Urothelium cell line (cell line): ENCODE measurements around the gene UBE3B.

Experiments
- DNase-seq: peaks from one replicate; pipeline ENCODE4 v3.0.0; 2011; ENCODE audit warnings: low spot score, mixed read lengths
- FAIRE-seq: peaks from 2 replicates; lab custom pipeline; 2011; peaks lifted over from hg19 to GRCh38; lab: Jason Lieb, UNC

Gene UBE3B

GRCh38 chr12:109449845-109450532 is 27.4 kb upstream of the UBE3B start:
- FAIRE-seq = no peak
- no peak for DNase-seq

DNA sequence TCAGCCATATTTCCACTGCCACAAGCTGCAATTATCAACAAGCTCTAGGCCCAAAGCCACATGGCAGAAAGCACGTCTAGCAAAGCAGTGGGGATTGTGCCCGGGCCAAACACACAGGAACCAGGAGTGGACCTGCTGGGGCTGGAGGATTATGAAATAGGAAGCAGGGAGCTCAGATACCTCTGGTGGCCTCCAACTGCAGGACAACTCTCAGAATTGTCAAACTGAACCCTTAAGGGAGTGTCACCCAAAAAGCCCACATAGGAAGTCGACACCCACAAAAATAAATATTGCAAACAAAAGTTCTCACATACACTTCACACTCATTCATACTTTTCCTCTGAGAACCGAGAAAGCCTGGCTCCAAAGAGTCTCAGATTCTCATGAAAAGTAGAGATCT is 26.5 kb upstream of the UBE3B start:
- FAIRE-seq = no peak
- DNase-seq = no peak

- no peak for FAIRE-seq
Observed at GRCh38 chr12:109451400-109451799, 26.0 kb upstream of the UBE3B start.

DNA sequence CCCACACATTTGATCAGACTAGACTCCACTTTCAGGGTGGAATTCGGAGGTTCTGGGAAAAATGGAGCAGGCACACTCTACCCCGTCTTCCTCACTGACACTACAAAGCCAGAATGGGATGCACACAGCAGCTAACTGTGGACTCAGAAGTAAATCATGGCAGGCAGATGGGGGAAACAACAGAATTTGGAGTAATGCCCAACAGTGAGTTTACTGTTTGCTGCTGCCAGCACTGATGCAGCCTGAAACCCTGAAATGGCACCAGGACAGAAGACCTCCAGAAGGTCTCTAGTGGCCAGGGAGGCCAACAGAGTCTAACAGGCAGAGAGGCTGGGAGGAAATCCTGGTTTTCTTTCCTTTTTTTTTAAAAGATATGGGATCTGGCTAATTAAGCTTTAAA is 24.9 kb upstream of the UBE3B start:
- DNase-seq = no peak
- FAIRE-seq = no peak

More at GRCh38 chr12:109451400-109451799, 26.0 kb upstream of the UBE3B start:
- no peak for DNase-seq

- no peak for FAIRE-seq
- no peak for DNase-seq
Observed at GRCh38 chr12:109455706-109456105, 21.7 kb upstream of the UBE3B start.

DNA sequence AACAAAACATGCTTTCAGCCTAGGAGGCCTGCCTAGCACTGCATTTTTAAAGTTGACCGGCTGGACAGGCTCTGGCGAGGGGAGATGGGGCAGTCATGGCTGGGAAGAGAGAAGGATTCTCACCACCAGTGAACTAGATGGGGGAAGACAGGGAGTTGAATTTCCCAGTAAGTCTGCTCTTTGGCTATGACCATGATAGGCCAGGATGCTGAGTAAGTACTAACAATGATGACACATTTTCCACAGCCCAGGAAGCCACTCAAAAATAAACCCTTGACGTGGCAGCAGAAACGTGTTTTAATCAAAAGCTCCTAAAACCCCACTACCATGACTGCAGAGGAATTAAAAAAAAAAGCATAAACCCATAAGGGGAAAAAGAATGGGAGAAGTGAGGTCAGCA is 19.3 kb upstream of the UBE3B start:
- no peak for FAIRE-seq

DNA sequence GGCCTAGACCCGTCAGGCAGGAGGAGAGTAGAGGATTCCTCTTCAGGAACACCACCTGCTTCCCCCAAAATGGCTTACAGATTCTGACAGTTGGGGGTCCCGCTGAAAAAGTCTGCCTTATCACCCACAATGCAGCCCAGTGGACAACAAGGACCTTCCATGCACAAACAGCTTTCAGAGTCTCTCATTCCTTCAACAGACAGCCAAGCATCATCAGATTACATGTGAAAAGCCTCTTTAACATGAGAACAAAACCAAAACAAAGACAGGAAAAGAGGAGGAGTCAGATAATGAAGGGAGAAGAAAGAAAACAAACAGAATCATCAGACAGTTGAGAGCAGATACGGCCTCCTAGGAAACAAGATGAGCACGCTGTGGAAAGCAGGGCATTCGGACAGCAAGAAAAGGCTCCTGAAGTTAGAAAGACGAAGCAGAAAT is 18.6 kb upstream of the UBE3B start:
- DNase-seq (no peak), FAIRE-seq (no peak)

More for the DNA sequence above, 19.3 kb upstream of the UBE3B start:
- no peak for DNase-seq

- DNase-seq = no peak
- no peak for FAIRE-seq
Observed at GRCh38 chr12:109459247-109459646, 18.2 kb upstream of the UBE3B start.

DNA sequence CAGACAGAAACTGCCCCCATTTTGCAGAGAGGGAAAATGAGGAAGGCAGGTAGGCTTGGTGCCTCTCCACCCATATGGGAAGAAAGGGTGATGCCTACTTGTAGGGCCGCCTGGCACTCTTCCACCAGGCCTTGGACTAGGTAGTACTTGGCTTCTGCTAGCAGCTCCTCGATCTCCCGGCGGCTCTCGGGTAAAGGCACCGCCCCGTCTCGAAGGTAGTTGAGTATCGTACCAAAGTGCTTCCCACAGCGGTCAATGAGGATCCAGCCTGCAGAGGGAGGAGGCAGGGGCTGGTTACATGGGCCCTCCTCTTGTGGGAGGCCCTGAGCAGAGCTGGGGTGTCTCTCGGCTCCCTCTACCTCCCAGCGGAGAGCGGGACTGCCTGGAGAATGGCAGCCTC is 16.9 kb upstream of the UBE3B start:
- DNase-seq = no peak
- FAIRE-seq = no peak

DNA sequence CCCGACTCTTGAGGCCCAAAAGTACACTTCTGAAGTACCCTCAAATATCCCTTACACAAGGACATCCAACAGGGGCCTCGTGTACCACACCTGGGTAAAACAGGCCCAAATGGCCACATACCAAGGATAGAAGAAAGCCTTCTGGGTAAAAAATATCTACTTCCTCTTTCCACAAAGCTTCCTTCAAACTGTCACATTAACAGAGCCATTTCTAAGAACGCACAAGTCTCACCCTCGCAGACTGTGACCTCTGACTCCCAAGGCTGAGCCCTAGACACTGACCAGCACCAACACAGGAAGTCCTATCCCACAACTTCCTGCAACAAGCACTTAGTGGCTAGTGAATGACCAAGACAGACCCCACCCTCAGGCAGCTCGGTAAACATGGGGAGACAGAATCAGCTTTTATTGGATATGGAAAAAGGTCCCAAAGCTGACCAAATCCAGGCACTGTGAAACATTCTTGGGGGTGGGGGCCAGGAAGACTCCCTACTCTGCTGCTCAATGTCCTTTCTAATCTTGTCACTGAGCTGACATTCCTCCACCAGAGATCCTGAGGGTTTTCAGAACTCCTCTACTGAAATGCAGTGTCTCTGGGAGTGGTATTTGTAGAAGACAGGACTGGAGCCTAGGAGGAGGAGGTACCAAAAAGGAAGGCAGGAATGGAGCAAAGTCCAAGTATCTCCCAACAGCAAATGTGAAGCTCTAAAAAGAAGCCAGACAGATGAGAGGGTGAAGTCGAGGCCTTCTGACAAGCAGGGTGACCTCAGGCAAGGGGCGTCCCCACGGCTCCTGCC is 16.2 kb upstream of the UBE3B start:
- FAIRE-seq (no peak), DNase-seq (no peak)

DNA sequence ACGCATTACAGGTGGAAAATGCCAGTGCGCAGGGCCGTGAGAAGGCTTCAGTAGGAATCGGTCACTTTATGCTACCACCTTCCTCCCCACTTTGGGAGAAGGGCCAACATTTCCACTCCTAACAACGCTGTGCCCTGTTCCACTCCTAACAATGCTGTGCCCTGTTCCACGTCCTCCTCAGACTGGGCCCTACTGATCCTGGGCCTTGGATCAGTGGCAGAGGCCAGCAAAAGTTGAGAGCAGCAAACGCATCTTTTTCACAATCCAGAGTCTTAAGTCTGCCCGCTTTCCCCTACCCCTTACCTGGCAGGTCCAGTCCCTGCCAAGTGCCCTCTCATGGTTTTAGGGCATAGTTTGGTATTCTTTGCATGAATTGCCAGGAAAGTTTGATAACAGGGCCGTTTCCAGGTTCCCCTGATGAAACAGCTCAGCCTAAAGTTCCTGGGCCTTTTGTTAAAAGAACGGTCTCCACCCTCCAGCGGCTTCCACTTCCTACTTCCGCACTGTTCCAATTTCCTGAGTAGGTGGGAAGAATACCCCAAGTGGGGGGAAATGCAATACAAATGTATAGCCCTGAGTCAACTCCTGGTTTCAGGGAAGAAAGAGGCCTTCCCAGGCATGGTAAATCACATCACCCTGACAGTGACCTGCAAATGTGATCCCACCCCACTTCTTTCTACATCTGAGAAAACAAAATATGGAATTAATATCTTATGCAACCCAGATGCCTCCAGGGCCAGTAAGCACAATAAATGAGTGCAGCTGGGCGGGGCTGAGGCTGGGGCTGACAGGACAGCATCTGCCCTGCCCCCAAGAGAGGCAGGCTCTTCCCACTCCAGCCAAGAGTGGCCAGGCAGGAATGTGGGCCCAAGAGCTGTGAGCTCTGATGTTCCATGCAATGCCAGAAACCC is 15.3 kb upstream of the UBE3B start:
- no peak for FAIRE-seq
- peak; percentile 40 for DNase-seq

GRCh38 chr12:109462868-109463692 is 14.4 kb upstream of the UBE3B start:
- FAIRE-seq (no peak), DNase-seq (peak; percentile 69)

DNA sequence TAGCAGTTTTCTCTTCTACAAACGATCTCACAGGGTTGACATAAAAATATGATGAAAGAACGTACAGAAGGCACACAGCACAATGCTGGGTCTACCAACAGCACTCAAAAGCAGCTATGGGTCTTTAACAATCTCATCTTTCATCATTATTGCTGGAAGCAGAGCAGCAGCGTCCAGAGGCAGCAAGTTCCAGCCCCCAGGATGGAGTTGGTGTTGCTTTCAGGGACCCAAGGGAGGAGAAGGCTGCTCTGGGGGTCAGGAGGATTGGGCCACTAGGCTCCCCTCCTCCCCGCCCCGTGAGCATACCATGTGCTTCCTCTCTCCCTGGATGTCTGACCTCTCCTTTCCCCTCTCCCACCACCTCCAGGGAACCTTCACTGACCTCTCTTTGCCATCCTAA is 13.7 kb upstream of the UBE3B start:
- no peak for FAIRE-seq

GRCh38 chr12:109464642-109465351 is 12.6 kb upstream of the UBE3B start:
- FAIRE-seq (no peak), DNase-seq (no peak)

More for the DNA sequence above, 13.7 kb upstream of the UBE3B start:
- DNase-seq = no peak

- FAIRE-seq (no peak), DNase-seq (no peak)
Observed at GRCh38 chr12:109466305-109466704, 11.1 kb upstream of the UBE3B start.

- no peak for FAIRE-seq
Observed at GRCh38 chr12:109466821-109467220, 10.6 kb upstream of the UBE3B start.

DNA sequence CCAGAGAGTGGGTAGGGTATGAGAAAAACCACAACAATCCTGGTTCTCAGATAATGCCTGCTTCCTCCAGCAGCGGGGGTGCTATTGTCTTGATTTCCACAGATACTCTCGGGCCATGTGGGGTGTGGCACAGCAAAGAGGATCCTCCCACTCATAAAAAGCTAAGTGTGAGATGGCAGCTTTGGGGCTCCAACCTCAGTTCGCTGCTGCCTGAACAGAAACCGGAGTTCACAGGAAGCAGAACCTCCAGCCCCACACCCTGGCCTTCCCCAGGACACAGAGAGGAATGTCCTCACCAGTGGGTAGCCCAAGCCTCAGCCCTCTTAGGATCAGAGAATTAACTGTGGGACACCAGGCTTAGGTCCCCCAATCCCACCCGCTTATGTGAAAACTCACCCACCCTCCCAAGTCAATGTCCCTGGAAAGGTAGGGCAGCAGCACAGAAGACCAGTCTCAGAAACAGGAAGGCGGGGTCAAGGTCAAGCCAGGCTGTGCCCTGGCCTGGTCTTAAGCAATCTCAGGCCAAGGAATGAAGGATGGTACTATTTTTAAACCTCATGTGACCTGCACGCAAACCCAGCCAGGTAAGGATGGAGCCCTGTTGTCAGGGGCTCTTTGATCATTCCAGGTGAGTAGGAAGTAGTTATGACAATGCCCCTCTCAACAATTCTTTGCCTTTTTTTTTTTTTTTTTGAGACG is 9.3 kb upstream of the UBE3B start:
- no peak for DNase-seq
- no peak for FAIRE-seq

More at GRCh38 chr12:109466821-109467220, 10.6 kb upstream of the UBE3B start:
- DNase-seq = no peak

- FAIRE-seq = no peak
- no peak for DNase-seq
Observed at GRCh38 chr12:109469517-109469916, 7.9 kb upstream of the UBE3B start.

GRCh38 chr12:109473006-109473405 is 4.4 kb upstream of the UBE3B start:
- no peak for FAIRE-seq
- DNase-seq = no peak
